Thoracic aorta (tissue), 2 donors: ENCODE measurements around the gene YIPF5. TPM values are rescaled to one million over a fixed set of nuclear protein-coding genes. Genes with fewer than 3 reads are reported as not detected.

ENCODE experiments used
- ATAC-seq: fragments of 150-250 bp; one replicate; pipeline ENCODE4 v1.8.0; 2017; ENCODE audit warnings: low read depth; ENCODE audit not compliant: insufficient number of reproducible peaks, low FRiP score
- DNase-seq: peaks from one replicate; pipeline ENCODE4 v3.0.0-alpha.2; 2020; ENCODE audit warnings: low spot score
- H3K27ac ChIP-seq, 2 donors: fragments of 200-600 bp; sonication (generic); 1 replicate in 1 of 2; 2 replicates in 1 of 2; pipeline ENCODE4 v1.5.1; 2016; ENCODE audit warnings: mild to moderate bottlenecking in 2 of 2, moderate library complexity in 2 of 2
- H3K27me3 ChIP-seq: fragments of 200-600 bp; sonication (generic); replicated peaks from 2 replicates; pipeline ENCODE4 v1.6.0; 2016; ENCODE audit warnings: mild to moderate bottlenecking; ENCODE audit not compliant: insufficient read depth
- H3K36me3 ChIP-seq: fragments of 200-600 bp; sonication (generic); one replicate; pipeline ENCODE4 v1.5.1; 2016
- H3K4me1 ChIP-seq, 2 donors: fragments of 200-600 bp; sonication (generic); 1 replicate in 1 of 2; 2 replicates in 1 of 2; pipeline versions ENCODE4 v1.5.1 to v1.6.0; 2016; ENCODE audit warnings: low read depth in 2 of 2, mild to moderate bottlenecking in 1 of 2; ENCODE audit not compliant: control insufficient read depth in 1 of 2
- H3K4me3 ChIP-seq: fragments of 200-600 bp; sonication (generic); 2 replicates; pipeline ENCODE4 v1.5.1; 2016; ENCODE audit warnings: mild to moderate bottlenecking
- H3K9me3 ChIP-seq: fragments of 200-600 bp; sonication (generic); 2 replicates; pipeline ENCODE4 v1.5.1; 2016
- CTCF ChIP-seq: fragments of 200-600 bp; sonication (generic); IDR thresholded peaks from one replicate; pipeline ENCODE4 v1.5.1; 2019; ENCODE audit warnings: antibody characterized with exemption
- total RNA-seq, 2 donors: library from RNA; depleted of rRNA; stranded (reverse); fragments of >200 nt; gene quantifications; one replicate each; pipeline versions ENCODE4 v1.1.0 to v1.2.3, GENCODE V29; 2016

YIPF5 gene
- total RNA-seq = 10 to 100 TPM; 41.2 to 45.4 TPM

GRCh38 chr5:144170276-144171024 is at the start of gene YIPF5, which contains the start of gene KCTD16:
YIPF5 (minus strand) TSS chr5:144170659; CDS start chr5:144169955, 704 bp downstream.
KCTD16 (plus strand) TSS chr5:144170873.
- ATAC-seq (peak; percentile 89), DNase-seq (peak; percentile 76)
- H3K27ac ChIP-seq = peak within 1 kb of the TSS; percentile 32 to 55
- no peaks in the 10 kb centered on the region for H3K36me3 ChIP-seq
- H3K27me3 ChIP-seq = no peaks in the 10 kb centered on the region
- no peaks in the 10 kb centered on the region for H3K9me3 ChIP-seq
- peak within 1 kb of the TSS; percentile 77 for H3K4me3 ChIP-seq
- TF ChIP-seq CTCF = no peak
- H3K4me1 ChIP-seq = peaks cover 10 to 34% of the 10 kb centered on the region in 2 donors

GRCh38 chr5:144219869-144220268 is 49.4 kb upstream of the YIPF5 start:
- no peak overlapping the region for H3K27ac ChIP-seq
- H3K4me3 ChIP-seq = no peak overlapping the region
- no peak for DNase-seq
- H3K36me3 ChIP-seq = no peaks in the 10 kb centered on the region
- no peaks in the 10 kb centered on the region for H3K9me3 ChIP-seq
- H3K4me1 ChIP-seq = no peaks in the 10 kb centered on the region
- H3K27me3 ChIP-seq = no peaks in the 10 kb centered on the region
- TF ChIP-seq CTCF = no peak
- no peak for ATAC-seq

GRCh38 chr5:144210655-144211054 is 40.2 kb upstream of the YIPF5 start:
- no peak for ATAC-seq
- Histone ChIP-seq H3K4me3 (no peak overlapping the region), H3K4me1 (peaks cover 0 to 4% of the 10 kb centered on the region in 2 donors), H3K36me3 (no peaks in the 10 kb centered on the region), H3K9me3 (no peaks in the 10 kb centered on the region), H3K27ac (no peak overlapping the region), H3K27me3 (no peaks in the 10 kb centered on the region)
- no peak for DNase-seq
- no peak for TF ChIP-seq CTCF

- ATAC-seq = no peak
- Histone ChIP-seq H3K27ac (no peak overlapping the region), H3K4me1 (peaks cover 0 to 14% of the 10 kb centered on the region in 2 donors), H3K9me3 (no peaks in the 10 kb centered on the region), H3K27me3 (no peaks in the 10 kb centered on the region), H3K4me3 (no peak overlapping the region), H3K36me3 (no peaks in the 10 kb centered on the region)
- no peak for TF ChIP-seq CTCF
- no peak for DNase-seq
These were observed 38.9 kb upstream of the YIPF5 start for GRCh38 chr5:144209361-144209760.

- ATAC-seq (no peak), DNase-seq (no peak)
- H3K27me3 ChIP-seq = no peaks in the 10 kb centered on the region
- H3K27ac ChIP-seq = no peak overlapping the region
- TF ChIP-seq CTCF = no peak
- no peaks in the 10 kb centered on the region for H3K36me3 ChIP-seq
- H3K4me1 ChIP-seq = peaks cover 0 to 14% of the 10 kb centered on the region in 2 donors
- H3K4me3 ChIP-seq = no peak overlapping the region
- no peaks in the 10 kb centered on the region for H3K9me3 ChIP-seq
These were observed 37.5 kb upstream of the YIPF5 start for GRCh38 chr5:144207875-144208444.
